DOHH2 (cell line): ENCODE data around the gene TMEM161A.

Experiments
- H3F3A ChIP-seq: fragments of 200-600 bp; sonication (generic), shearing (Covaris generic); 2 replicates; pipeline ENCODE4 v1.6.0; 2016; ENCODE audit warnings: antibody characterized with exemption, mild to moderate bottlenecking; ENCODE audit not compliant: control insufficient read depth, insufficient read depth
- H3K27ac ChIP-seq: fragments of 200-600 bp; sonication (generic); 2 replicates; pipeline ENCODE4 v1.5.1; 2014; ENCODE audit warnings: low read depth, mild to moderate bottlenecking, low read length, moderate library complexity
- H3K27me3 ChIP-seq: fragments of 200-600 bp; sonication (generic); 2 replicates; pipeline ENCODE4 v1.6.1; 2014; ENCODE audit warnings: mild to moderate bottlenecking, low read length, mixed read lengths; ENCODE audit not compliant: control insufficient read depth
- H3K36me3 ChIP-seq: fragments of 200-600 bp; sonication (generic); 2 replicates; pipeline ENCODE4 v1.6.1; 2014; ENCODE audit warnings: mild to moderate bottlenecking, low read length, moderate library complexity, mixed read lengths; ENCODE audit not compliant: control insufficient read depth
- H3K4me1 ChIP-seq: fragments of 200-600 bp; sonication (generic); 2 replicates; pipeline ENCODE4 v1.6.1; 2014; ENCODE audit warnings: mild to moderate bottlenecking, low read length, mixed read lengths; ENCODE audit not compliant: control insufficient read depth
- H3K4me2 ChIP-seq: fragments of 200-600 bp; sonication (generic); 2 replicates; pipeline ENCODE4 v1.6.0; 2014; ENCODE audit warnings: mild to moderate bottlenecking, low read length, moderate library complexity
- H3K4me3 ChIP-seq: fragments of 200-600 bp; sonication (generic); 2 replicates; pipeline ENCODE4 v1.5.1; 2014; ENCODE audit warnings: mild to moderate bottlenecking, low read length, mixed read lengths
- H3K79me2 ChIP-seq: fragments of 200-600 bp; sonication (generic); 2 replicates; pipeline ENCODE4 v1.6.1; 2014; ENCODE audit warnings: mild to moderate bottlenecking, low read length, mixed read lengths; ENCODE audit not compliant: control insufficient read depth
- H3K9me2 ChIP-seq: fragments of 200-600 bp; sonication (generic); replicated peaks from 2 replicates; pipeline ENCODE4 v1.6.1; 2014; ENCODE audit warnings: mild to moderate bottlenecking, low read length, mixed read lengths; ENCODE audit not compliant: control insufficient read depth
- H3K9me3 ChIP-seq: fragments of 200-600 bp; sonication (generic); 2 replicates; pipeline ENCODE4 v1.6.1; 2014; ENCODE audit warnings: antibody characterized with exemption, low read length, mixed read lengths; ENCODE audit not compliant: control insufficient read depth, insufficient read depth
- H4K20me1 ChIP-seq: fragments of 200-600 bp; sonication (generic); 2 replicates; pipeline ENCODE4 v1.6.0; 2014; ENCODE audit warnings: low read depth, mild to moderate bottlenecking, antibody characterized with exemption, low read length, moderate library complexity; ENCODE audit not compliant: control insufficient read depth, insufficient read depth
- EZH2phosphoT487 ChIP-seq: fragments of 200-600 bp; sonication (generic); IDR thresholded peaks from 2 replicates; pipeline ENCODE4 v1.6.1; 2017; ENCODE audit warnings: borderline replicate concordance, mild to moderate bottlenecking, antibody characterized with exemption, low read length, moderate library complexity, mixed read lengths
- TF ChIP-seq, protein P1 (sequence below): fragments of 200-600 bp; sonication (generic); IDR thresholded peaks from one replicate; pipeline ENCODE4 v1.5.1; 2014; ENCODE audit warnings: antibody characterized with exemption, mild to moderate bottlenecking, low read depth, low read length; ENCODE audit not compliant: poor library complexity, severe bottlenecking

The TMEM161A gene

DNA sequence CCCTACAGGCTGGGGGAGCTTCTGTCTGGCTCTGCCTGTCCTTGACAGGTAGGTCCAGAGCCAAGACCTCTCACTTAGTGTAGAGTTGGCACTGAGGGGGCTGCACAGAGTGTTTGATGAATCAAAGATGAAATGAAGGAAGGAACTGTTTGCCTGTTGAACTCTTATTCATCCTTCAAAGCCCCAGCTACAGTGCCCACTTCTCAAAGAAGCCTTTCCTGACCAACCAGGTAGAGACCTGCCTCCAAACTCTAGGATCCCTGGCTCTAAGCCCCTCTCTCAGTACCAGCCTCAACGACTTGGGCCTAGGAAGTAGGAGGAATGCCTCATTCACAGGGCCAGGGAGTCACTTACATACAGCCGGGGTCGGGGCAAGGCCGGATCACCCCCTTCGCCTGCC lies 9.1 kb upstream of the TMEM161A start:
- H3K4me2 ChIP-seq = no peak overlapping the region
- no peaks in the 10 kb centered on the region for H3K9me3 ChIP-seq
- H3K36me3 ChIP-seq = peaks cover 71% of the 10 kb centered on the region
- H3K4me3 ChIP-seq = no peak overlapping the region
- H3K9me2 ChIP-seq = no peaks in the 10 kb centered on the region
- H3K79me2 ChIP-seq = peaks cover 16% of the 10 kb centered on the region
- no peaks in the 10 kb centered on the region for H3K27me3 ChIP-seq
- no peak overlapping the region for H3K27ac ChIP-seq
- peaks cover 6% of the 10 kb centered on the region; the same call in 1 of the 2 replicates for H4K20me1 ChIP-seq
- peaks cover 54% of the 10 kb centered on the region for H3F3A ChIP-seq
- H3K4me1 ChIP-seq = peaks cover 78% of the 10 kb centered on the region
- TF ChIP-seq, protein P1, sequence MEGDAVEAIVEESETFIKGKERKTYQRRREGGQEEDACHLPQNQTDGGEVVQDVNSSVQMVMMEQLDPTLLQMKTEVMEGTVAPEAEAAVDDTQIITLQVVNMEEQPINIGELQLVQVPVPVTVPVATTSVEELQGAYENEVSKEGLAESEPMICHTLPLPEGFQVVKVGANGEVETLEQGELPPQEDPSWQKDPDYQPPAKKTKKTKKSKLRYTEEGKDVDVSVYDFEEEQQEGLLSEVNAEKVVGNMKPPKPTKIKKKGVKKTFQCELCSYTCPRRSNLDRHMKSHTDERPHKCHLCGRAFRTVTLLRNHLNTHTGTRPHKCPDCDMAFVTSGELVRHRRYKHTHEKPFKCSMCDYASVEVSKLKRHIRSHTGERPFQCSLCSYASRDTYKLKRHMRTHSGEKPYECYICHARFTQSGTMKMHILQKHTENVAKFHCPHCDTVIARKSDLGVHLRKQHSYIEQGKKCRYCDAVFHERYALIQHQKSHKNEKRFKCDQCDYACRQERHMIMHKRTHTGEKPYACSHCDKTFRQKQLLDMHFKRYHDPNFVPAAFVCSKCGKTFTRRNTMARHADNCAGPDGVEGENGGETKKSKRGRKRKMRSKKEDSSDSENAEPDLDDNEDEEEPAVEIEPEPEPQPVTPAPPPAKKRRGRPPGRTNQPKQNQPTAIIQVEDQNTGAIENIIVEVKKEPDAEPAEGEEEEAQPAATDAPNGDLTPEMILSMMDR = no peak
- TF ChIP-seq EZH2phosphoT487 = no peak

DNA sequence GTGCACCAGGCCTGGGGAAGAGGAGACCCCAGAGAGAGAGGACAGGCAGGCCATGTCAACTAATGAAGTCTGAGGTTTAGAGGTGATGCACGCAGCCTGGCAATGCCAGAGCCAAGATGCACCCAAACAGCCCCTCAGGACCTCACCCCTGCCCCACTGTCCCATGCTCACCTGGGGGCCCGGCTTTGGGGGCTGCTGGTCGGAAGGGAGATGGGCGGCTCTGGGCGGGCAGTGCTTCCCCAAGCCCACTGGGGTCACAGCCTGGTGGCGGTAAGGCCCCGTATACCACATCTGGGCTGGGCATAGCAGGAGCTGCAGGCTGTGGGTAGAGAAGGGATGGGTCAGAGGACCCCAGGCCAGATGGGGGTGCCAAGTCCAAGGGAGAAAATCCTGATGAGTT lies 8.6 kb upstream of the TMEM161A start:
- H3K9me3 ChIP-seq = no peaks in the 10 kb centered on the region
- peaks cover 71% of the 10 kb centered on the region for H3K36me3 ChIP-seq
- H3K4me3 ChIP-seq = no peak overlapping the region
- peaks cover 15% of the 10 kb centered on the region for H3K79me2 ChIP-seq
- no peaks in the 10 kb centered on the region for H3K27me3 ChIP-seq
- no peaks in the 10 kb centered on the region for H3K9me2 ChIP-seq
- H3K4me1 ChIP-seq = peaks cover 78% of the 10 kb centered on the region
- H3K4me2 ChIP-seq = peak overlapping the region; percentile 50
- H4K20me1 ChIP-seq = peaks cover 6% of the 10 kb centered on the region; the same call in 1 of the 2 replicates
- TF ChIP-seq EZH2phosphoT487 = no peak
- TF ChIP-seq, protein P1 = no peak
- H3F3A ChIP-seq = peaks cover 59% of the 10 kb centered on the region
- peak overlapping the region; percentile 34; the same call in 1 of the 2 replicates for H3K27ac ChIP-seq

DNA sequence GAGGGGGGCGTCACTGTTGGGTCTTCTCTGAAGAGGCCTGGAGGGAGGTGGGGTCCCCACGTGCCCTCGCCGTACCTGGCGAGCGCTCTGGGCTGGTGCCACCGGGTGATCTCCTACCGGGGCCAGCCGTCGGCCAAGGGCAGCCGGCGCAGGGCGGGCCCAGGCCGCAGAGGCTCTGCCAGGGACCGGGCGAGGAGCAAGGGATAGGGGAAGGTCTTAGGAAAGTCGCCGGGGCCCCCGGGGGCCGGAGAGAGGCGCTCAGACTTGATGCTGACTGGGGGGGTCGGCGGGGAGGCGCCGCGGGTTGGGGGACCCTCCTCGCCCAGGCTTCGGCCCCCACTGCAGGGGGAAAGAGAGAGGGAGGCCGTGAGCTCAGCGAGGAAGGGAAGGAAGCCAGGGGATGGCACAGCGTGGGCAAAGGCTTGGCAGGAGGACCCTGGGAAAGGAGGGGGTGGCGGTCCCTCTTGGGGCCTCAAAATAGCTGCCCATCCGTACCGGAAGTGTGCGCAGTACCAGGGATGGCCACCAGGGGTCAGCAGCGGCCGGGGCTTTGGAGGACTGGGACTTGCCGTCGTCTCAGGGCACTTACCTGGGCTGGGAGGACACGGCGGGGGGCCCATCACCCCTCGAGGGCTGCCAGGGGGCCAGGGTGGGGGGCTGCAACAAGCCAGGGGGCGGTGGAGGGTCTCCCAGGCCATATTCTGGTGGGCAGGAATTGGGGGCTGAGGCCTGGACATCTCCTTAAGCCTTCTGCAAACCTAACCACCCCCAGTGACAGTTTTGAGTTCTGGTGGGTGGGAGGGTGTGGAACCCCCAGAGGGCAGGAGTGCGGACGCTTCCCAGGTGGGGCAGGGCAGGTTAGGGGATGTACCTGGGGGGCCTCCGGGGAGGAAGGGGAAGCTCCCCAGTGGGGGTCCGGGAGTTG lies 7.7 kb upstream of the TMEM161A start:
- H3K27ac ChIP-seq = peak overlapping the region; percentile 78

More for the DNA sequence above, 7.7 kb upstream of the TMEM161A start:
- H3K4me1 ChIP-seq = peaks cover 71% of the 10 kb centered on the region
- H3K9me3 ChIP-seq = no peaks in the 10 kb centered on the region
- peak overlapping the region; percentile 24; the same call in 1 of the 2 replicates for H3K4me3 ChIP-seq
- peaks cover 5% of the 10 kb centered on the region; the same call in 1 of the 2 replicates for H4K20me1 ChIP-seq
- peaks cover 56% of the 10 kb centered on the region for H3F3A ChIP-seq
- TF ChIP-seq, protein P1 = peak; percentile 84
- TF ChIP-seq EZH2phosphoT487 = no peak
- H3K9me2 ChIP-seq = no peaks in the 10 kb centered on the region
- H3K79me2 ChIP-seq = peaks cover 8% of the 10 kb centered on the region
- H3K36me3 ChIP-seq = peaks cover 63% of the 10 kb centered on the region
- H3K27me3 ChIP-seq = no peaks in the 10 kb centered on the region
- peak overlapping the region; percentile 50 for H3K4me2 ChIP-seq
